AG04450 (cell line): Measurements from ENCODE around the gene NUP98. TPM values are rescaled to one million over a fixed set of nuclear protein-coding genes. Genes with fewer than 3 reads are reported as not detected.
"Not testable (repeated sequence)": the region's sequence is repeated elsewhere in the genome, so short reads cannot be mapped to it uniquely, and the experiment has no call there.

ENCODE experiments used
- CTCF ChIA-PET: fragments of 300-600, 350-600 bp; formaldehyde crosslinking; extraction: SDS; loops from one replicate; lab custom pipeline; 2022; ENCODE audit warnings: antibody characterized with exemption, inconsistent platforms; lab: Charles Lee
- POLR2A ChIA-PET: fragments of 350-600 bp; formaldehyde crosslinking; extraction: SDS; loops from one replicate; lab custom pipeline; 2021; ENCODE audit warnings: antibody characterized with exemption, inconsistent platforms; lab: Yijun Ruan, JAX
- DNase-seq: peaks from one replicate; pipeline ENCODE4 v3.0.0-alpha.2; 2011; ENCODE audit warnings: low read depth, low spot score
- H3K27ac ChIP-seq: one replicate; pipeline ENCODE4 v1.5.1; 2012; ENCODE audit warnings: low read depth, low read length, control low read depth
- H3K27me3 ChIP-seq: one replicate; pipeline ENCODE4 v1.6.0; 2012; ENCODE audit warnings: low read length; ENCODE audit not compliant: control insufficient read depth, insufficient read depth
- H3K4me3 ChIP-seq: 2 replicates; pipeline ENCODE4 v1.5.1; 2011; ENCODE audit warnings: mild to moderate bottlenecking, low read depth, low read length, control low read depth
- H3K9me3 ChIP-seq: 2 replicates; pipeline ENCODE4 v1.5.1; 2012; ENCODE audit warnings: low read length; ENCODE audit not compliant: control insufficient read depth, insufficient read depth
- polyA plus RNA-seq: library from polyadenylated mRNA; depleted of rRNA; stranded (reverse); fragments of >200 nt; gene quantifications from 2 replicates; pipeline ENCODE4 v1.2.3, GENCODE V29; 2011
- TF ChIP-seq, protein P1 (sequence below): IDR thresholded peaks from 2 replicates; pipeline ENCODE4 v1.5.1; 2011; ENCODE audit warnings: low read depth, low read length, control low read depth, inconsistent platforms

NUP98 gene
- polyA plus RNA-seq, 1 experiment: 90.7 TPM

DNA sequence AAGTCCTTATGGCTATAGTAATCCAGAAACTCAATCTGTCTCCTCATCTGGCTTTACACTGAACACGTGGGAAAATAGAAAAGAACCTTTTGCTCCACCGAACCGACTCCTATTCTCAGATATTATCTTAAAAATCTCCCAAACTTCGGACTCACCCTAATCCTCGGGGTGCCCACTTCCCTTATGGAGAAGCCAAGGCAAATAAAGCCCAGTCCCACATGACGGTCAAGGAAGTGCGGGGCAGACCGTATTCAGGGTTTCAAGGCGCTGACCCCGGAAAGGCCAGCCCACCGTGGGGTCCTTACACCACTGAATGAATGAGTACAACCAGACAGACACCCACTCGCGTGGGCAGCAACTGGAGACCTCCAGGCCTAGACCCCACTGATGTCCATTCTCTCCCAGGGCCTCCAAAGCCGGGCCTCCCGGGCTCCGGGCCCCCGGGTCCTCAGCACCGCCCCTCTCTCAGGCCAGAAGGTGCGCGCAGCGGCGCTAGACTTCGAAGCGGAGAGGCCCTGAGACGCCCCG is 489 bp downstream of the NUP98 start:
- peak overlapping the region; percentile 93 for H3K27ac ChIP-seq
- POLR2A ChIA-PET: interaction anchor here (1.3 kb wide), 1 partner anchor 16 kb away, joined by 3 read pairs; no protein-coding TSS in a partner anchor
- CTCF ChIA-PET: interaction anchor here (1.7 to 2.2 kb wide), 3 partner anchors 11 to 58 kb away, joined by 6 to 15 read pairs (median 8); partner anchors contain the start of genes PGAP2, RHOG and STIM1
- TF ChIP-seq, protein P1, sequence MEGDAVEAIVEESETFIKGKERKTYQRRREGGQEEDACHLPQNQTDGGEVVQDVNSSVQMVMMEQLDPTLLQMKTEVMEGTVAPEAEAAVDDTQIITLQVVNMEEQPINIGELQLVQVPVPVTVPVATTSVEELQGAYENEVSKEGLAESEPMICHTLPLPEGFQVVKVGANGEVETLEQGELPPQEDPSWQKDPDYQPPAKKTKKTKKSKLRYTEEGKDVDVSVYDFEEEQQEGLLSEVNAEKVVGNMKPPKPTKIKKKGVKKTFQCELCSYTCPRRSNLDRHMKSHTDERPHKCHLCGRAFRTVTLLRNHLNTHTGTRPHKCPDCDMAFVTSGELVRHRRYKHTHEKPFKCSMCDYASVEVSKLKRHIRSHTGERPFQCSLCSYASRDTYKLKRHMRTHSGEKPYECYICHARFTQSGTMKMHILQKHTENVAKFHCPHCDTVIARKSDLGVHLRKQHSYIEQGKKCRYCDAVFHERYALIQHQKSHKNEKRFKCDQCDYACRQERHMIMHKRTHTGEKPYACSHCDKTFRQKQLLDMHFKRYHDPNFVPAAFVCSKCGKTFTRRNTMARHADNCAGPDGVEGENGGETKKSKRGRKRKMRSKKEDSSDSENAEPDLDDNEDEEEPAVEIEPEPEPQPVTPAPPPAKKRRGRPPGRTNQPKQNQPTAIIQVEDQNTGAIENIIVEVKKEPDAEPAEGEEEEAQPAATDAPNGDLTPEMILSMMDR: no peak
- no peaks in the 10 kb centered on the region for H3K27me3 ChIP-seq
- no peak for DNase-seq
- peak overlapping the region; percentile 98 for H3K4me3 ChIP-seq
- H3K9me3 ChIP-seq: no peaks in the 10 kb centered on the region; the same call in 1 of the 2 replicates

DNA sequence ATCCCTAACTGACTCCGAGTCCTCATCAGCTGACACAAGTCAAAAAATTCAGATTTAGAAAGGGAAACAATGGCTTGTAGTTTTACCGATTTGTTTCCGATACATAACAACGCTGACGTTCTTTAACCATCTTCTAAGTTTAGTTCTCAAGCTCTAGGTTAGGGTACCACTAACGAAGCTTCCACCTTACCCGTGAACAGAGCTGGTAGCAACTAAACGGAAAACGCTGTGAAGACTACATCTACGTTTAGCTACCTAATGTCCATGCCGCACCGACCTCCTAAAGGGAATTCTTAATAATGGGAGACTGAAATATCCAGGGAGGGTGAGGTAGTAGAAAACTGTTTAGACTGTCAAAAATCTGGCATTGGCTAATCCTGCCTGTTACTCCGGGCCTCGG is 1.0 kb downstream of the NUP98 start:
- Histone ChIP-seq H3K9me3 (no peaks in the 10 kb centered on the region; the same call in 1 of the 2 replicates), H3K4me3 (peak overlapping the region; percentile 98), H3K27me3 (no peaks in the 10 kb centered on the region), H3K27ac (no peak overlapping the region)
- DNase-seq: no peak
- CTCF ChIA-PET: interaction anchor here (1.7 to 1.9 kb wide), 2 partner anchors 45 to 59 kb away, joined by 6 to 8 read pairs; partner anchors contain the start of genes RHOG and STIM1
- TF ChIP-seq, protein P1: no peak
- POLR2A ChIA-PET: no interaction called here

DNA sequence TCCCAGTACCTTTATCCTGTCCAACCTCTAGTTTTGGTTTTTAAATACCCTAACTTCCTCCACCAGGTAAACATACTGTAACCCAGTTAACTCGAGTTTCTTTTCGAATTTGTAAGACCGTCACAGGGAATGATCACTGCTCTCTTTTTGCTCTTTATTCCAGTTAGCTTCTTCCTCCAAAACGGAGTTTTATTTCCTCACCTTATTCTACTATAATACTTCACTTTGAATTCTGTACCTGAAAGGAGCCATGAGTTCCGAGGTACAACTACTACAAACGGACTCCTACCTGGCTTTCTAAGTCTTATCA is 1.4 kb downstream of the NUP98 start:
- TF ChIP-seq, protein P1: no peak
- no peak for DNase-seq
- Histone ChIP-seq H3K27ac (no peak overlapping the region), H3K27me3 (no peaks in the 10 kb centered on the region), H3K9me3 (no peaks in the 10 kb centered on the region; the same call in 1 of the 2 replicates), H3K4me3 (peak overlapping the region; percentile 98)
- ChIA-PET POLR2A (no interaction called here), CTCF (interaction anchor here (1.7 to 1.9 kb wide), 2 partner anchors 46 to 59 kb away, joined by 6 to 8 read pairs; partner anchors contain the start of genes RHOG and STIM1)

DNA sequence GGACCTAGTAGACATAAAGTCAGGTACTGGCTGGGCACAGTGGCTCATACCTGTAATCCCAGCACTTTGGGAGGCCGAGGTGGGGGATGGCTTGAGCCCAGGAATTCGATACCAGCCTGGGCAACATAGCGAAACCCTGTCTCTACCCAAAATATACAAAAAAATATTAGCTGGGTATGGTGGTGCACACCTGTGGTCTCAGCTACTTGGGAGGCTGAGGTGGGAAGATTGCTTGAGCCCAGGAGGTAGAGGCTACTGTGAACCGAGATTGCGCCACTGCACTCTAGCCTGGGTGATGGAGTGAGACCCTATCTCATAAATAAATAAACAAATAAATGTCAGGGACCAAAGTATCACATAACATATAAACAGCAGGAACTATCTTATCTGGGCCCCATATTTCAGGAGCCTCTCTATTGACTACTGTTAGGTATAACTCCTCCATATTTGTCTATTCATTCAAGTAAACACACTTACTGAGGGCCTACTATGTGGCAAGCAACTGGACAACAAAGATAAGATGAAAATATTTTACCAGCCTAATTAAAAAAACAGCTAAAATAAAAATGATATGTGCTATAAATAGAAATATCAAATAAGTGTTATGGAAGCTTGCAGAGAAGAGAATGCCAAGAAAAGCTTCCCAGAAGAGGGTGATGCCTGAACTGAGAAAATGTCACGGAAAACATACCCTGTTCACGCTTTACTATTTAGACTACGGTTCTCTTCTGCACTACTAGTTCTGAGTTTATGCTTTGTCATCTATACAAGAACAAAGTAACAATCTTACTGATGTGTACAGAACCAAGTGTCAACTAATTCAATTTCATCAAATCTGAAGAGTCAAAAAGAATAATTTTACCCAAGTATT is 2.0 kb downstream of the NUP98 start:
- no peaks in the 10 kb centered on the region for H3K27me3 ChIP-seq
- DNase-seq: no peak
- ChIA-PET CTCF (interaction anchor here (1.7 to 1.9 kb wide), 2 partner anchors 46 to 60 kb away, joined by 6 to 8 read pairs; partner anchors contain the start of genes RHOG and STIM1), POLR2A (no interaction called here)
- H3K4me3 ChIP-seq: peak overlapping the region; percentile 98
- TF ChIP-seq, protein P1: no peak
- no peaks in the 10 kb centered on the region; the same call in 1 of the 2 replicates for H3K9me3 ChIP-seq
- H3K27ac ChIP-seq: no peak overlapping the region

DNA sequence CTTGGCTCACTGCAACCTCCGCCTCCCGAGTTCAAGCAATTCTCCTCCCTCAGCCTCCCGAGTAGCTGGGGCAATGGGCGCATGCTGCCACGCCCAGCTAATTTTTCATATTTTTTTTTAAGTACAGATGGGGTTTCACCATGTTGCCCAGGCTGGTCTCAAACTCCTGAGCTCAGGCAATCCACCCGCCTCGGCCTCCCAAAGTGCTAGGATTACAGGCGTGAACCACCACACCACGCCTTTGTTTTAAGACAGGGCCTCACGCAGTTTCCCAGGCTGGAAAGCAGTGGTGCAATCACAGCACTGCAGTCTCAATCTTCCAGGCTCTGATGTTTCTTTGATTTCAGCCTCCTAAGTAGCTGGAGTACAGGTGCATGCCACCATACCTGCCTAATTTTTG is 3.0 kb downstream of the NUP98 start:
- POLR2A ChIA-PET, DNase-seq, H3K27me3 ChIP-seq, H3K9me3 ChIP-seq, H3K4me3 ChIP-seq, H3K27ac ChIP-seq, CTCF ChIA-PET: not testable (repeated sequence)
